HG03439 (cell line): ENCODE data around the gene OTUD4.

Source experiments
- ATAC-seq: cut with Tn5 transposase; IDR thresholded peaks from one replicate; pipeline ENCODE4 v1.9.1; 2021; ENCODE audit warnings: mild to moderate bottlenecking, moderate library complexity; ENCODE audit not compliant: unreplicated experiment

OTUD4 gene

DNA sequence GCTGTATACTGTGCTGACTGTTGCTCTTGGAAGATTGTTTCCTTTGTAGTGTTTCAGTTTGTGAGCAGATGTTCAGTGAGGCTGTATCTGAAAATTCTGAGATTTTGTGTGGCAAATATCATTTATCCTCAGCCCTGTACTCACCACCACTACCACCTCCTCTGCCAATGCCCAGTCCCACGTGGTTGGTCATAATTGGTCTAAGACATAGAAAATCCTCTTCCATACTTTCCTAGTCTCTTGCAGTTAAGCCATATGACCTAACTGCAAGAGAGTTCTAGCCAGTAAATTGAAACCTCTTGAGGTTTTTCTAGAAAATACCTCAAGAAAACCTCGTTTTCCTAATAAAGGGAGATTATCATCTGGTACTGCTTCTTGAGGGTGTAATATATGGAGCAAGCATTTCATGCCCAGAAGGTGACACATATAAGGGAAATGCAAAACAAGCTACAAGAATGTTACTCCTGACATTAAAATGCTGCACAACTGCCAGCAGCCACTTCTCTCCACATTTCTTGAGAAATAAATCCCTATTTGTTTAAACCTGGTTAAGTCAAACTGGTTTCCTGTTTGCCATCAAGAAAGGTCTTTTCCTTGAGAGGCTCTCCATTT, 49.5 kb downstream of the OTUD4 start:
- ATAC-seq: no peak

DNA sequence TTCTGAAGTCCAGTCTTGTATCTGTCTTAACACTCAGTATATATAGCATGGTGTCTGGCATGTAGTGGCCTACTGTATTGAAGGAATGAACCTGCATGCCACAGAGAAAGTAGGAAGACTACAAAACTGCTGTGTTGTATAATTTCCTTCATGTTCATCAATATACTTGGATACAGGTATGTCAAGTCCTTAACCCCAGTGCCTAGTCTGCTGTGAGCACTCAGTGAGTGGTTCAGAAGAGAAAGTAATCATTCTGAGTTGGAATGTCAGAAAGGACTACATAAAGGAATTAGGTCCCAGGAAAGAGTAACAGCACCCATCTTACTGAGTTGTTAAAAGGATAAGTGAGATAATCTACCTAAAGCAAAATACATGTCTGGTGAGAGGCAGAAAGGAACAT, 50.3 kb downstream of the OTUD4 start:
- ATAC-seq: no peak

DNA sequence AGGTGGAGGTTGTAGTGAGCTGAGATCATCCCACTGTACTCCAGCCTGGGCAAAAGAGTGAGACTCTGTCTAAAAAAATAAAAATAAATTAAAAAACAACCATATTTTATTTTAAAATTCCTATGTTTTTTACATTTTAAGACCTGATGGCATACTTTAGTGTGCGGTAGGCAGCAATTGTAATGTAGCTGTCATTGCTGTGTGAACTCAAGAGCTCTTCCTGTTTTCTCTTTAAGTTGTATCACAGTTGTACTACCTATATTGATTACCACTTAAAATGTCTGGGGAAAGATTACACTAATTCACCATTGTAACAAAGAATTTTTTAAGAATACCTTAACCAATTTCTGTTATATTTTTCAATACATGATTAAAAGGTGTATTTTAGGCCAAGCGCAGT, 55.0 kb downstream of the OTUD4 start:
- ATAC-seq: no peak

DNA sequence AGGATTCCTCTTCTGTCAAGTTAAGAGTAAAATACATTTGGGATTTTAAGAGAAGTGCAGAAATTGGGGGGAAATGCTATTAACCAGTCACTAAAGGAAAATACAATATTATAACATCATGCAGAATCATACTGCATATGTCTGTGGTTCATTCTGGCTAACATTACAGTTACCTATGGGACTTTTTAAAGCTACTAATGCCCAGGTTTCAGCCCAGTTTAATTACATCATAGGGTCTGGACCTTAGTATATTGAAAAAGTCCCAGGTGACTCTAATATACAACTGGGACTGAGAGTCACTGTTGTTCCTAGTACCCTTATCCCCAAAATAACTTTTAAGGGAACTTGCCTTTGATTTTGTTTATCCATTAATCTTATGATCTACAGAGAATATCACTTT, 72.3 kb downstream of the OTUD4 start:
- ATAC-seq: no peak

DNA sequence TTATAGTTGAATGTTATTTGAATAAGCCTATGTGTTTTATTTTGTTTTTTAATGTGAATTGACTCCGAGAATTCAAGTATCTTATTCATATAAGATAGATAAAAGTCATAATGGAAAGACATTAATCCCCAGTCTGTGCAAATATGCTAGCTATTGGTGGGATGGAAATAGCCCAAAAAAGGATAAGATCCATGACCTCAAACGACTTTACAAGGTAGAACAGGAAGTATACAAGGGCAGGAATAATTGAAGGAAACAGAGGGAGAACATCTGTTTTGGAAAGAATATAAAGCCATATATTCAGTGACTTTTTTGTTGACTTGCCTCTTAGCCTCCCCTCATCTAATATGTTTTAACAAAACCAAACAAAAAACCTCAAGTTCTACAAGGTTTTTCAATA, 73.3 kb downstream of the OTUD4 start:
- no peak for ATAC-seq

DNA sequence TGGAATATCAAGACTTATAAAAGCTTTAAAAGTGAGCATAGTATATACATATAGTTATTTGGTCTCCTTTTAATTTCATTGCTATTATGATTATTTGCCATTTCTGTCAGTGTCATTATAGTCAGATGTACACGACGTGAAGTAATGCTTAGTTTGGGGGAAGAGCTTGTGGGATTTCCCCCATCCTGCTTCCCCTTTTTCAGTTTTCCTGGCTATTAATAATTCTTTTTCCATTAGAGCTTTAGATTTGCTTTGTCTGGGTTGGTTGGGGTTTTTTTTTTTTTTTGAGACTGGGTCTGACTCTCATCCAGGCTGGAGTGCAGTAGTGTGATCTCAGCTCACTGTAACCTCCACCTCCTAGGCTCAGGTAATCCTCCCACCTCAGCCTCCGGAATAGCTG, 76.9 kb downstream of the OTUD4 start:
- no peak for ATAC-seq

DNA sequence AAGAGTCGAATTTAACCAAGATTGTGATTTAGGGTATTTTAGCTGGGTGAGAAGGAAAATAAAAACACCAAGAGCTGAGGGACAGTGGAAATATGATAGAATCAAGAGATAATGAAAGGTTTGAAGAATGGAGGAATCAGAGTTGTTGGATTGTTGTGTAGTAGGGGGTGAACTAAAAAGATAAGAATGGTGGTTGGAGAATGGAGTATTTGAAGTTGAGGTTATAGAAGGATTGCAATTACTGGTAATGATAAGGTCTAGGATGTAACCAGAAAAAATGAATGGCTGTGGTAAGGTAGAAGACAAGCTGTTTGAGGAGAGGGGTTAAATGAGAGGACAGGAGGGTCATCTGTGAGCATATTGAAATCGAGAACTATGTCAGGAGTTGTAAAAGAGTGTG, 77.8 kb downstream of the OTUD4 start:
- no peak for ATAC-seq

DNA sequence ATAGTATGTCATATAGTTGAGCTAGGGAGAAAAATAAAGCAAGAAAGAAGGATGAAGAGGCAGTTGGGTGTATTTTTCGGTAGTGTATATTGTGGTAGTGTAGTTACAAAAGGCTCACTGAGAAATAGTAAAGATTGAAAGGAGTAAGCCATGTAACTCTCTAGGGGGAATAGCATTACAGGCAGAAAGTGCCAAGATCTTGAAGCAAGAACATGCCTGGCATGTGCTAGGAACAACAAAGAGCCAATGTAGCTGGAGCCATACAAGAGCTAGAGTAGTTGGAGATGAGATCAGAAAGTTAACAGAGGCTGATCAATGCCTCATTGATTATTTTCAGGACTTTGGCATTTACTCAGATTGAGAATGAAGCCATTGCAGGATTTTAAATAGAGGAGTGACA, 79.3 kb downstream of the OTUD4 start:
- no peak for ATAC-seq

DNA sequence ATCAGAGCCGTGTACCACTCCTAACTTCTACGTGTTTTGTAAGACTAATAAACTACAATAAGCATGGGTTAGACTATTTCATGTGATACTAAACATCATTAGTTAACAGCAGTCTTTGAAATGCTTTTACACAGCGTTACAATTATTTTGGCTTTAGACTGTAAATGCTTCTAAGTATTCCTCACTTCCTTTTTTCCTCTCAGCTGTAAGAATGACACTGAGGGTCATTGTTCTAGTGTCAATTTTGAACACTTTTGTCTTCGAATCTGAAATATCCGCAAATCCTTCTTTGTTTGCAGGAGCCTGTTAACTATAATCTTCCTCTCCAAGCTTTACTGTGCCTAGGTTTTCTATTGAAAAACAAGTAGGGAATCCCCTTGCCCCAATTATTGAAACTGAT, 80.7 kb downstream of the OTUD4 start:
- no peak for ATAC-seq

- peak; percentile 23 for ATAC-seq
Observed at GRCh38 chr4:145098675-145099037, 81.7 kb downstream of the OTUD4 start.

GRCh38 chr4:145097821-145098674, 82.3 kb downstream of the OTUD4 start, which contains the start of the genes ABCE1 and ANAPC10:
Gene ABCE1, plus strand, starts transcription at chr4:145098311. Its CDS starts 6,102 bp downstream, at chr4:145104413.
Gene ANAPC10, minus strand, starts transcription at chr4:145098196. Its CDS starts 2,097 bp downstream, at chr4:145096099.
- ATAC-seq: peak; percentile 86

DNA sequence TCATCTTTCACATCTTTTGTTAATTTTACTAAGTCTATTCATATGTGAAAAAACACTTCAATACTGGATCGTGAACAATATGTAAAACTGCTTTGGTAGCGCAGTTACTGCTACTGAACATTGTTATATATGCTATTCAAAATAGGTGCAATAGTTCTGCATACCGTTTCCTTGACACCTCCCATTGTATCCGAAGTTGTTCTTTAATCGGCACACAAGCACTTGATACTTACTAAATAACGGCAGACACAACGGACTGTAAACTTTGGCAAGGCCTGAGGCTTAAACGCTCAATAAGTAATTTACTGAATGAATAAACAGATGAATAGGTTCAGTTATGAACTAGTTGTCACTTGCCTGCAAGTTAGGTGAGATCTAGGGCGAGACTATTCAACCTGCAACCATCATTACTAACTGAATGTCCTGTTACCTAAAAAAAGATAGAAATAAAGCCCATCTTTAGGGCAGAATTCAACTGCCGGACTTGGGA, 83.0 kb downstream of the OTUD4 start:
- ATAC-seq: peak; percentile 0

DNA sequence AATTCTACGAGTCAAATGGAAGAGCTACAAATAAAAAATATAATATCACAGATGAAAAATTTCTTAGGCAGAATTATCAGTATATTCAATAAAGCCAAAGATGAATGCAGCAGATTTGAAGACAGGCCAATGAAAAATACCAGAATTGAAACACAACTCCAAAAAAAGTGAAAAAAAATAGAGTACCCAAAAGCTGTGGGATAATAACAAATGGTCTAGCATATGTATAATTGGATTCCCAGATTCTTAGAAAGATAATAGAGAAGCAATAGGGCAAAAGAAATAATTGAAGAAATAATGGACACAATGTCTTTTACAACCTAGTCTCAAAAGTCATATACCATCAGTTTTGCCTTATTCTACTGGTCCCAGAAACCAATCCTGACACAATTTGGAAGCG, 86.8 kb downstream of the OTUD4 start:
- ATAC-seq: no peak

DNA sequence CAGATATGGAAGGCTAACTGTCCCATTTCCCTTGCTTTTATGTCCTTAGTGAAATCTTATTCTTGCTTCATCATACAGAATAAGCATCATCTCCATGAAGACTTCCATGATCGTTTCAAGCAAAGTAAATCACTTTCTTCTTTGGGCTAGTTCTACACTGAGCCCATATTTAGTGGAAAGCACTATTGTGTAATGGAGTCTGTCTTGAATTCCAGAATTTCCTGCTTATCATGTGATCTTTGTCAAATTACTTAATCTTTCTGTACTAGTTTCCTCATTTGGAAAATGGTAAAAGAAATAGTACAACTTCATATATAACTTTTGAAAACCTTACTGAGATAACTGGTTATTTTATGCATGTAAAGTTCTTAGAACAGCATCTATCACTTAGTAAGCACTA, 90.0 kb downstream of the OTUD4 start:
- ATAC-seq: no peak

DNA sequence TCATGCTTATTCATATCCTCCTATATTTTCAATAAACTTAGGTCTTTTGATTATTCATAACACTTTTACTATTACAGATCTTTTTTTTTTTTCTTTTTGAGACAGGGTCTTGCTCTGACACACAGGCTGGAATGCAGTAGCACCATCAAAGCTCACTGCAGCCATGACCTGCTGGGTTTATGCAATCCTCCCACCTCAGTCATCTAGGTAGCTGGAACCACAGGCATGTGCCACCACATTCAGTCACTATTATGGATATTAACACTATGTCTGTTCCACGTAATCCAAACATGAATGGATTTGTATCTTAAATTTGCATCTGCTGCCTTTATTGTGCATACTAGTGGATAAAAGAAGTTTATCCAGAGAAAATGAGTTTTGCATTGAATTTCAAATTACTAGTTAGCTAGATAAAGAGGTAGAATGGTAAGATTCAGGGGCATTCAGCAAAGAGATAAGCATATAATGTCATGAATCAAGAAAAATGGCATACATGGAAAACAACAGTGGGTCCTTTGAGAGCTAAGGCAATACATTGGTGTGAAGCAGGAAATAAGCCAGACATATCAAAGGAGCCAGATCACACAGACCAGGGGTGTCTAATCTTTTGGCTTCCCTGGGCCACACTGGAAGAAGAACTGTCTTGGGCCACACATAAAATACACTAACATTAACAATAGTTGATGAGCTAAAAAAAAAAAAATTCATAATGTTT, 96.3 kb downstream of the OTUD4 start:
- no peak for ATAC-seq
